Neural cell (in vitro differentiated cells): Measurements from ENCODE around the gene GNRH2. TPM values are rescaled to one million over a fixed set of nuclear protein-coding genes. Genes with fewer than 3 reads are reported as not detected.

Source experiments
- H2AFZ ChIP-seq: fragments of 200-600, 300-800 bp; sonication (generic), shearing (Covaris generic); 2 replicates; pipeline ENCODE4 v1.6.0; 2014; ENCODE audit warnings: low read depth, mild to moderate bottlenecking, antibody characterized with exemption, low read length, moderate library complexity
- H3F3A ChIP-seq: fragments of 200-600 bp; shearing (Covaris generic); 2 replicates; pipeline ENCODE4 v1.6.1; 2016; ENCODE audit warnings: mild to moderate bottlenecking, moderate library complexity, mixed read lengths, antibody characterized with exemption, low read length; ENCODE audit not compliant: insufficient read depth, poor library complexity, severe bottlenecking
- H3K27ac ChIP-seq: fragments of 200-600, 300-800 bp; sonication (generic), shearing (Covaris generic); 2 replicates; pipeline ENCODE4 v1.5.1; 2014; ENCODE audit warnings: mild to moderate bottlenecking, low read length, moderate library complexity
- H3K27me3 ChIP-seq: fragments of 300-800, 200-600 bp; sonication (generic), shearing (Covaris generic); 2 replicates; pipeline ENCODE4 v1.6.0; 2014; ENCODE audit warnings: mild to moderate bottlenecking, low read depth, low read length, moderate library complexity; ENCODE audit not compliant: insufficient read depth
- H3K36me3 ChIP-seq: fragments of 300-800, 200-600 bp; sonication (generic), shearing (Covaris generic); 2 replicates; pipeline ENCODE4 v1.5.1; 2014; ENCODE audit warnings: mild to moderate bottlenecking, antibody characterized with exemption, low read length, moderate library complexity; ENCODE audit not compliant: insufficient read depth
- H3K4me2 ChIP-seq: fragments of 300-800, 200-600 bp; sonication (generic), shearing (Covaris generic); 2 replicates; pipeline ENCODE4 v1.6.0; 2014; ENCODE audit warnings: mild to moderate bottlenecking, low read length
- H3K4me3 ChIP-seq: fragments of 300-800, 200-600 bp; sonication (generic), shearing (Covaris generic); 2 replicates; pipeline ENCODE4 v1.5.1; 2014; ENCODE audit warnings: mild to moderate bottlenecking, low read length, moderate library complexity
- H3K79me2 ChIP-seq: fragments of 200-600 bp; shearing (Covaris generic); replicated peaks from 2 replicates; pipeline ENCODE4 v1.6.0; 2014; ENCODE audit warnings: mild to moderate bottlenecking, low read length, moderate library complexity; ENCODE audit not compliant: insufficient read depth
- H3K9ac ChIP-seq: fragments of 300-800, 200-600 bp; sonication (generic), shearing (Covaris generic); 2 replicates; pipeline ENCODE4 v1.6.1; 2016; ENCODE audit warnings: mild to moderate bottlenecking, low read length, mixed read lengths
- H3K9me2 ChIP-seq: fragments of 200-600 bp; shearing (Covaris generic); 2 replicates; pipeline ENCODE4 v1.6.1; 2016; ENCODE audit warnings: mild to moderate bottlenecking, low read length, mixed read lengths; ENCODE audit not compliant: insufficient read depth
- H3K9me3 ChIP-seq: fragments of 200-600, 300-800 bp; sonication (generic), shearing (Covaris generic); 2 replicates; pipeline ENCODE4 v1.6.1; 2016; ENCODE audit warnings: mild to moderate bottlenecking, mixed run types, low read length, moderate library complexity, mixed read lengths
- H4K20me1 ChIP-seq: fragments of 200-600 bp; shearing (Covaris generic); 2 replicates; pipeline ENCODE4 v1.6.1; 2016; ENCODE audit warnings: mild to moderate bottlenecking, mixed run types; ENCODE audit not compliant: insufficient read depth
- EP300 ChIP-seq: fragments of 450-650 bp; conservative IDR thresholded peaks from 2 replicates; pipeline ENCODE4 v1.6.1; 2014; ENCODE audit warnings: antibody characterized with exemption, mild to moderate bottlenecking, moderate library complexity; ENCODE audit not compliant: poor library complexity, severe bottlenecking
- EZH2 ChIP-seq: fragments of 200-600, 300-800 bp; shearing (Covaris generic), sonication (generic); IDR thresholded peaks from 2 replicates; pipeline ENCODE4 v1.6.1; 2014; ENCODE audit warnings: antibody characterized with exemption, low read length, borderline replicate concordance, mild to moderate bottlenecking; ENCODE audit not compliant: insufficient read depth, poor library complexity, severe bottlenecking
- MXI1 ChIP-seq: fragments of 450-650 bp; conservative IDR thresholded peaks from 2 replicates; pipeline ENCODE4 v1.6.1; 2014; ENCODE audit warnings: antibody characterized with exemption, mild to moderate bottlenecking; ENCODE audit not compliant: poor library complexity, severe bottlenecking
- POLR2AphosphoS5 ChIP-seq: IDR thresholded peaks from 2 replicates; pipeline ENCODE4 v1.6.1; 2012
- RAD21 ChIP-seq: fragments of 450-650 bp; conservative IDR thresholded peaks from 2 replicates; pipeline ENCODE4 v1.6.1; 2014; ENCODE audit warnings: antibody characterized with exemption, mild to moderate bottlenecking, moderate library complexity
- SMC3 ChIP-seq: fragments of 450-650 bp; conservative IDR thresholded peaks from 2 replicates; pipeline ENCODE4 v1.6.1; 2014; ENCODE audit warnings: antibody characterized with exemption, mild to moderate bottlenecking, moderate library complexity; ENCODE audit not compliant: poor library complexity
- TAF1 ChIP-seq: IDR thresholded peaks from 2 replicates; pipeline ENCODE4 v1.6.1; 2012; ENCODE audit warnings: low read depth
- polyA plus RNA-seq: library from polyadenylated mRNA; depleted of rRNA; stranded (reverse); fragments of >200 nt; gene quantifications from 2 replicates; pipeline ENCODE4 v1.2.3, GENCODE V29; 2014
- TF ChIP-seq, protein P1 (sequence below): IDR thresholded peaks from 2 replicates; pipeline ENCODE4 v1.6.1; 2012; ENCODE audit warnings: borderline replicate concordance
- TF ChIP-seq, protein P2 (sequence below): fragments of 450-650 bp; IDR thresholded peaks from 2 replicates; pipeline ENCODE4 v1.5.1; 2014; ENCODE audit warnings: antibody characterized with exemption, mild to moderate bottlenecking, moderate library complexity; ENCODE audit not compliant: poor library complexity, severe bottlenecking

The GNRH2 gene
- polyA plus RNA-seq, 1 donor from 2014 or later = 1.9 TPM

DNA sequence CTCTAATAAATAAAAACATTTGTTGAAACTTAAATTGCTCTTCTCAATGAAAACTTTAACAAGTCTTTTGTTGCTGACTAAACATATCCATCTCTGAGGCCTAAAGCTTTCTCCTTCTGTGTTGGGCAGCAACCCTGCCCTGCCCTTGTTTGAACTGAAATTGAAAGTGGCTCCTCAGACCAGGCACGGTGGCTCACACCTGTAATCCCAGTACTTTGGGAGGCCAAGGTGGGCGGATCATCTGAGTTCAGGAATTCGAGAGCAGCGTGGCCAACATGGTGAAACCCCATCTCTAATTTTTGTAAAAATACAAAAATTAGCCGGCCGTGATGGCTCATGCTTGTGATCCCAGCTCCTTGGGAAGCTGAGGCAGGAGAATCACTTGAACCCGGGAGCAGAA is 29.2 kb upstream of the GNRH2 start:
- Histone ChIP-seq H3K36me3 (peaks cover 9% of the 10 kb centered on the region), H3K4me2 (no peak overlapping the region), H3K79me2 (no peaks in the 10 kb centered on the region), H3K27ac (no peak overlapping the region), H3K9me2 (no peaks in the 10 kb centered on the region), H2AFZ (no peak overlapping the region), H3K9me3 (no peaks in the 10 kb centered on the region), H3F3A (no peaks in the 10 kb centered on the region), H4K20me1 (no peaks in the 10 kb centered on the region), H3K27me3 (no peaks in the 10 kb centered on the region), H3K4me3 (no peak overlapping the region), H3K9ac (no peak overlapping the region)
- TF ChIP-seq, protein P1, sequence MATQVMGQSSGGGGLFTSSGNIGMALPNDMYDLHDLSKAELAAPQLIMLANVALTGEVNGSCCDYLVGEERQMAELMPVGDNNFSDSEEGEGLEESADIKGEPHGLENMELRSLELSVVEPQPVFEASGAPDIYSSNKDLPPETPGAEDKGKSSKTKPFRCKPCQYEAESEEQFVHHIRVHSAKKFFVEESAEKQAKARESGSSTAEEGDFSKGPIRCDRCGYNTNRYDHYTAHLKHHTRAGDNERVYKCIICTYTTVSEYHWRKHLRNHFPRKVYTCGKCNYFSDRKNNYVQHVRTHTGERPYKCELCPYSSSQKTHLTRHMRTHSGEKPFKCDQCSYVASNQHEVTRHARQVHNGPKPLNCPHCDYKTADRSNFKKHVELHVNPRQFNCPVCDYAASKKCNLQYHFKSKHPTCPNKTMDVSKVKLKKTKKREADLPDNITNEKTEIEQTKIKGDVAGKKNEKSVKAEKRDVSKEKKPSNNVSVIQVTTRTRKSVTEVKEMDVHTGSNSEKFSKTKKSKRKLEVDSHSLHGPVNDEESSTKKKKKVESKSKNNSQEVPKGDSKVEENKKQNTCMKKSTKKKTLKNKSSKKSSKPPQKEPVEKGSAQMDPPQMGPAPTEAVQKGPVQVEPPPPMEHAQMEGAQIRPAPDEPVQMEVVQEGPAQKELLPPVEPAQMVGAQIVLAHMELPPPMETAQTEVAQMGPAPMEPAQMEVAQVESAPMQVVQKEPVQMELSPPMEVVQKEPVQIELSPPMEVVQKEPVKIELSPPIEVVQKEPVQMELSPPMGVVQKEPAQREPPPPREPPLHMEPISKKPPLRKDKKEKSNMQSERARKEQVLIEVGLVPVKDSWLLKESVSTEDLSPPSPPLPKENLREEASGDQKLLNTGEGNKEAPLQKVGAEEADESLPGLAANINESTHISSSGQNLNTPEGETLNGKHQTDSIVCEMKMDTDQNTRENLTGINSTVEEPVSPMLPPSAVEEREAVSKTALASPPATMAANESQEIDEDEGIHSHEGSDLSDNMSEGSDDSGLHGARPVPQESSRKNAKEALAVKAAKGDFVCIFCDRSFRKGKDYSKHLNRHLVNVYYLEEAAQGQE = no peak
- TF ChIP-seq EP300 (no peak), EZH2 (no peak), SMC3 (no peak), MXI1 (no peak), TAF1 (no peak), RAD21 (no peak)
- TF ChIP-seq, protein P2, sequence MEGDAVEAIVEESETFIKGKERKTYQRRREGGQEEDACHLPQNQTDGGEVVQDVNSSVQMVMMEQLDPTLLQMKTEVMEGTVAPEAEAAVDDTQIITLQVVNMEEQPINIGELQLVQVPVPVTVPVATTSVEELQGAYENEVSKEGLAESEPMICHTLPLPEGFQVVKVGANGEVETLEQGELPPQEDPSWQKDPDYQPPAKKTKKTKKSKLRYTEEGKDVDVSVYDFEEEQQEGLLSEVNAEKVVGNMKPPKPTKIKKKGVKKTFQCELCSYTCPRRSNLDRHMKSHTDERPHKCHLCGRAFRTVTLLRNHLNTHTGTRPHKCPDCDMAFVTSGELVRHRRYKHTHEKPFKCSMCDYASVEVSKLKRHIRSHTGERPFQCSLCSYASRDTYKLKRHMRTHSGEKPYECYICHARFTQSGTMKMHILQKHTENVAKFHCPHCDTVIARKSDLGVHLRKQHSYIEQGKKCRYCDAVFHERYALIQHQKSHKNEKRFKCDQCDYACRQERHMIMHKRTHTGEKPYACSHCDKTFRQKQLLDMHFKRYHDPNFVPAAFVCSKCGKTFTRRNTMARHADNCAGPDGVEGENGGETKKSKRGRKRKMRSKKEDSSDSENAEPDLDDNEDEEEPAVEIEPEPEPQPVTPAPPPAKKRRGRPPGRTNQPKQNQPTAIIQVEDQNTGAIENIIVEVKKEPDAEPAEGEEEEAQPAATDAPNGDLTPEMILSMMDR = no peak

DNA sequence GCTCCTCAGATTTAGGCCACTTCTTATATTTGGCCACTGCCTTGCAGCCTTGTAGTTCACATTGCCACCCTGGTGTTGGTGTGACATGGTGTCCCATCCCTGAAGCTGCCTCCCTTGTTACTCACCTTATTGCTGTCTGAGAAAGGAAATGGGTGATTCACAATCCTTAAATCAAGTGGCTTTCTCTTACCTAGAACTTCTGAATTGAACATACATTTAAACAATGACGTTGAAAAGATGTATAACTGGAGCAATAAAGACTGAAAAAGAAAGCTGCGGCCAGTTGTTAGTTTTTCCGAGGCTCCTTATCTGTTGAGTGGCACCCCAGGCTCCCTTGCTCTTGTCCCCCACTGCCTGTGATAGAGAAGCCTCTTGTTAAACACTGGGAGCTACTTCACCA is 28.8 kb upstream of the GNRH2 start:
- H3K36me3 ChIP-seq = peaks cover 9% of the 10 kb centered on the region
- no peak overlapping the region for H3K27ac ChIP-seq

More for the DNA sequence above, 28.8 kb upstream of the GNRH2 start:
- Histone ChIP-seq H3K4me3 (no peak overlapping the region), H3K9me3 (no peaks in the 10 kb centered on the region), H3K9ac (no peak overlapping the region), H3K4me2 (no peak overlapping the region), H3K79me2 (no peaks in the 10 kb centered on the region), H3K9me2 (no peaks in the 10 kb centered on the region), H3F3A (no peaks in the 10 kb centered on the region), H4K20me1 (no peaks in the 10 kb centered on the region), H3K27me3 (no peaks in the 10 kb centered on the region), H2AFZ (no peak overlapping the region)
- no peak for TF ChIP-seq EP300
- no peak for TF ChIP-seq POLR2AphosphoS5
- TF ChIP-seq, protein P1 = no peak
- no peak for TF ChIP-seq TAF1
- no peak for TF ChIP-seq SMC3
- TF ChIP-seq EZH2 = no peak
- TF ChIP-seq RAD21 = no peak
- no peak for TF ChIP-seq MXI1
- TF ChIP-seq, protein P2 = no peak
